Astrocyte (in vitro differentiated cells and primary cell): ENCODE measurements around the gene C2orf42. TPM values are rescaled to one million over a fixed set of nuclear protein-coding genes. Genes with fewer than 3 reads are reported as not detected.

Source experiments
- DNase-seq: peaks from one replicate; pipeline ENCODE4 v3.0.0-alpha.2; 2010; ENCODE audit warnings: low read depth
- FAIRE-seq: peaks from 2 replicates; lab custom pipeline; 2011; peaks lifted over from hg19 to GRCh38; lab: Jason Lieb, UNC
- H2AFZ ChIP-seq: 2 replicates; pipeline ENCODE4 v1.6.0; 2012; ENCODE audit warnings: low read depth, low read length, inconsistent platforms
- H3K27ac ChIP-seq: 2 replicates; pipeline ENCODE4 v1.5.1; 2011; ENCODE audit warnings: low read depth, low read length, inconsistent platforms
- H3K27me3 ChIP-seq: 2 replicates; pipeline ENCODE4 v1.6.0; 2011; ENCODE audit warnings: low read length, inconsistent platforms; ENCODE audit not compliant: insufficient read depth
- H3K36me3 ChIP-seq: 2 replicates; pipeline ENCODE4 v1.5.1; 2011; ENCODE audit warnings: low read length, inconsistent platforms; ENCODE audit not compliant: insufficient read depth
- H3K4me1 ChIP-seq: 2 replicates; pipeline ENCODE4 v1.5.1; 2011; ENCODE audit warnings: low read length, inconsistent platforms; ENCODE audit not compliant: insufficient read depth
- H3K4me2 ChIP-seq: 2 replicates; pipeline ENCODE4 v1.6.0; 2012; ENCODE audit warnings: low read length, inconsistent platforms
- H3K4me3 ChIP-seq: 2 replicates; pipeline ENCODE4 v1.5.1; 2011; ENCODE audit warnings: low read depth, mild to moderate bottlenecking, low read length, inconsistent platforms; ENCODE audit not compliant: insufficient read depth
- H3K79me2 ChIP-seq: 2 replicates; pipeline ENCODE4 v1.6.0; 2012; ENCODE audit warnings: mild to moderate bottlenecking, low read length, inconsistent platforms; ENCODE audit not compliant: insufficient read depth
- H3K9ac ChIP-seq: 2 replicates; pipeline ENCODE4 v1.6.0; 2012; ENCODE audit warnings: mild to moderate bottlenecking, low read length, inconsistent platforms
- H3K9me3 ChIP-seq: 2 replicates; pipeline ENCODE4 v1.5.1; 2012; ENCODE audit warnings: low read depth, mild to moderate bottlenecking, low read length, inconsistent platforms; ENCODE audit not compliant: insufficient read depth
- H4K20me1 ChIP-seq: 2 replicates; pipeline ENCODE4 v1.6.0; 2012; ENCODE audit warnings: low read length, inconsistent platforms; ENCODE audit not compliant: insufficient read depth
- H3K27ac Mint-ChIP-seq: one replicate; pipeline ENCODE4 v1.8.0; 2021; ENCODE audit warnings: mild to moderate bottlenecking, mixed read lengths; ENCODE audit not compliant: unreplicated experiment
- H3K27me3 Mint-ChIP-seq: one replicate; pipeline ENCODE4 v1.8.0; 2021; ENCODE audit warnings: low read depth, mixed read lengths; ENCODE audit not compliant: unreplicated experiment
- H3K36me3 Mint-ChIP-seq: one replicate; pipeline ENCODE4 v1.8.0; 2021; ENCODE audit warnings: low read depth, mixed read lengths; ENCODE audit not compliant: unreplicated experiment
- H3K4me1 Mint-ChIP-seq: one replicate; pipeline ENCODE4 v1.8.0; 2021; ENCODE audit warnings: low read depth, mixed read lengths; ENCODE audit not compliant: unreplicated experiment
- H3K4me3 Mint-ChIP-seq: one replicate; pipeline ENCODE4 v1.8.0; 2021; ENCODE audit warnings: mild to moderate bottlenecking, moderate library complexity, mixed read lengths; ENCODE audit not compliant: unreplicated experiment
- H3K9me3 Mint-ChIP-seq: one replicate; pipeline ENCODE4 v1.8.0; 2021; ENCODE audit warnings: mild to moderate bottlenecking, mixed read lengths; ENCODE audit not compliant: unreplicated experiment
- CTCF ChIP-seq: IDR thresholded peaks from 2 replicates; pipeline ENCODE4 v1.5.1; 2011; ENCODE audit warnings: low read depth, mild to moderate bottlenecking, inconsistent platforms, low read length, moderate library complexity; ENCODE audit not compliant: insufficient read depth
- EZH2 ChIP-seq: IDR thresholded peaks from 2 replicates; pipeline ENCODE4 v1.6.1; 2012; ENCODE audit warnings: mild to moderate bottlenecking, low read length, inconsistent platforms; ENCODE audit not compliant: insufficient read depth
- total RNA-seq: library from RNA; stranded (reverse); gene quantifications from 2 replicates; pipeline ENCODE4 v1.2.1, GENCODE V29; 2021

The C2orf42 gene
- total RNA-seq, 1 donor from 2014 or later: 20.7 TPM

DNA sequence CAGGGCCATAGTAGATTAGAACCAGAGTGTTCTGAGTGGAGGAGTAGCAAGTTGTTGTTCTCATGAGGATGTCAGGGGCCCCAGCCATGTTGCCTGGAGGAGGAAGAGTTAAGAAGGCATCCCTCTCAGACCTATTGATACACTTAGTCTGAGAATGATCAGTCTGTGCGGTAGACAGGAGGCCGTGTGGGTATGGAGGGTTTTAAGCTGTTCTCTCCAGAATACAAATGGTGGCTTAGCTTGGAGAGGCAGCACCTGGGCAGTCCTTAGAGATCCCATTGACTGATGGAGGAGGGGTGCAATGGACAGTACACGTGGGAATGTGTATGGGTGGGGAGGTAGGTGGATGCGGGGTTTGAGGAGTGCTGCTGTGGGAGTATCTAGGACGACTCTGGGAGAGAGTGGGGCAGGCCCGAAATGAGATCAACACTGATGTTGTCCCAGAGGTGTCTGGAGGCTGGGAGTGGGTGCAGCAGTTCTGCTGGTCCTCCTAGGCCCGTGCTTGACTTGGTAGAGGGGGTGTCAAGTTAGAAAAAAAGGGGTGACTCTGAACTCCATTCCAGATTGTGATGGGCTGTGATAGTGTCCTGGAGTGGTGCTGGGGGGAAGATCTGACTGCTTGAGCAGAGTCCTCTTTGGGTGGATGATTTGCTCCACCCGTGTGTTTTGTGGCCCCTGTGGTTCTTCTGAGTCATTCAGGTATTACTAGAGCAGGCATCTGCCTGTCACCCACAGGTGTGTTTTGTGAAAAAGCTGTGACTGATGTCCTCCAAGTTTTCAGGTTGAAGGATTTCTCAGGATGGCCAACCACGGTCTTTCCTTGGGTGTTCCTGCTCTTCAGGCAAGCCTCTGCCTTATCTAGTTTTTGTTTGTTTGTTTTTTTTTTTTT is 44.7 kb downstream of the C2orf42 start:
- no peak for FAIRE-seq
- Histone ChIP-seq H3K9ac (no peak overlapping the region), H3K4me1 (peaks cover 16% of the 10 kb centered on the region), H3K9me3 (no peaks in the 10 kb centered on the region), H3K27ac (no peak overlapping the region), H4K20me1 (no peaks in the 10 kb centered on the region), H3K4me2 (no peak overlapping the region), H3K4me3 (no peak overlapping the region), H3K36me3 (peaks cover 4% of the 10 kb centered on the region), H3K79me2 (peaks cover 7% of the 10 kb centered on the region), H3K27me3 (no peaks in the 10 kb centered on the region), H2AFZ (no peak overlapping the region)
- Mint-ChIP-seq H3K36me3 (peaks cover 16% of the 10 kb centered on the region), H3K27ac (peak overlapping the region; percentile 18), H3K4me1 (peaks cover 9% of the 10 kb centered on the region), H3K27me3 (no peaks in the 10 kb centered on the region), H3K4me3 (no peak overlapping the region), H3K9me3 (peaks cover 2% of the 10 kb centered on the region)
- DNase-seq: no peak
- TF ChIP-seq EZH2: no peak
- no peak for TF ChIP-seq CTCF

DNA sequence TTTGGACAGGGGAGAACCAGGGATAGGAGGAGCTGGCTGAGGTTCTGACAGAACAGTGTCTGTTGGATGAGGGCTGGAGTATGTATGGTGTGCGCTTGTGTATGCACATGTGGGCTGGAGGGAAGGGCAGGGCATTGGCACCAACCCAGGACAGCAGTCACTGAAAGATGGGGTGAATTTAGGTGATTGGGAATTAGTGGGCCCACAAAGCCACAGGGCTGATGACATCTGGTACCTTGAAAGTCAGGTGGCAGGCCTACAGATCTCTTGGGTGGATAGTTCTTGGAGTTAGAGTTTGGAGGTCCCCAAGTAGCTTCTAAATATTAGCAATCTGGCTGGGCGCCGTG is 45.7 kb downstream of the C2orf42 start:
- Mint-ChIP-seq H3K27ac (no peak overlapping the region), H3K27me3 (no peaks in the 10 kb centered on the region), H3K9me3 (peaks cover 2% of the 10 kb centered on the region), H3K4me1 (peaks cover 14% of the 10 kb centered on the region), H3K4me3 (no peak overlapping the region), H3K36me3 (peaks cover 11% of the 10 kb centered on the region)
- Histone ChIP-seq H3K27me3 (no peaks in the 10 kb centered on the region), H3K79me2 (peaks cover 7% of the 10 kb centered on the region), H3K36me3 (peaks cover 4% of the 10 kb centered on the region), H2AFZ (no peak overlapping the region), H3K9ac (no peak overlapping the region), H3K4me1 (peaks cover 16% of the 10 kb centered on the region), H3K4me2 (no peak overlapping the region), H3K9me3 (no peaks in the 10 kb centered on the region), H3K4me3 (no peak overlapping the region), H4K20me1 (no peaks in the 10 kb centered on the region), H3K27ac (no peak overlapping the region)
- FAIRE-seq (no peak), DNase-seq (no peak)
- no peak for TF ChIP-seq EZH2
- no peak for TF ChIP-seq CTCF
